Activated naive CD4-positive, alpha-beta T cell treated with anti-CD3 and anti-CD28 coated beads, Interleukin-2, amount 50 U/mL, for 16 hours (primary cell): ENCODE data around the gene ASB5.
"Not testable (repeated sequence)": the region's sequence is repeated elsewhere in the genome, so short reads cannot be mapped to it uniquely, and the experiment has no call there.

Source experiments
- DNase-seq: peaks from one replicate; pipeline ENCODE4 v3.0.0-alpha.2; 2020

ASB5 gene, protein sequence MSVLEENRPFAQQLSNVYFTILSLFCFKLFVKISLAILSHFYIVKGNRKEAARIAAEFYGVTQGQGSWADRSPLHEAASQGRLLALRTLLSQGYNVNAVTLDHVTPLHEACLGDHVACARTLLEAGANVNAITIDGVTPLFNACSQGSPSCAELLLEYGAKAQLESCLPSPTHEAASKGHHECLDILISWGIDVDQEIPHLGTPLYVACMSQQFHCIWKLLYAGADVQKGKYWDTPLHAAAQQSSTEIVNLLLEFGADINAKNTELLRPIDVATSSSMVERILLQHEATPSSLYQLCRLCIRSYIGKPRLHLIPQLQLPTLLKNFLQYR

DNA sequence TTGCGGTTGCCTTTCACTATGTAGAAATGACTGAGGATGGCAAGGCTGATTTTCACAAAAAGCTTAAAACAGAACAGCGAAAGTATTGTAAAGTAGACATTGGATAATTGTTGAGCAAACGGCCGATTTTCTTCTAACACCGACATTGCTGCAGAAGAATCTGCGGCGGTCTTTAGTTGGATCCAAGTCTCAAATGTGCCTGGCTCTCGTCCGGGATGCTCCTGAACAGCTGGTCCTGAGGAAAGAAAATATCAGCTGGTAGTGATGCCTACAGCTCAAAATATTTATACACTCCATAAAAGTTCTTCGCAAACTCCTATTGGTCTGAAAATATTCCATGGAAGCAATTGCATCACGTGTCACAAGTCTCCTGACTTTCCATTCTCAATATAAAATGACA lies at the start of gene ASB5:
Gene ASB5 (minus strand): TSS at position 260 of the 400 bp plus-strand sequence. CDS start 114 bp downstream, at position 146.
- no peak for DNase-seq

DNA sequence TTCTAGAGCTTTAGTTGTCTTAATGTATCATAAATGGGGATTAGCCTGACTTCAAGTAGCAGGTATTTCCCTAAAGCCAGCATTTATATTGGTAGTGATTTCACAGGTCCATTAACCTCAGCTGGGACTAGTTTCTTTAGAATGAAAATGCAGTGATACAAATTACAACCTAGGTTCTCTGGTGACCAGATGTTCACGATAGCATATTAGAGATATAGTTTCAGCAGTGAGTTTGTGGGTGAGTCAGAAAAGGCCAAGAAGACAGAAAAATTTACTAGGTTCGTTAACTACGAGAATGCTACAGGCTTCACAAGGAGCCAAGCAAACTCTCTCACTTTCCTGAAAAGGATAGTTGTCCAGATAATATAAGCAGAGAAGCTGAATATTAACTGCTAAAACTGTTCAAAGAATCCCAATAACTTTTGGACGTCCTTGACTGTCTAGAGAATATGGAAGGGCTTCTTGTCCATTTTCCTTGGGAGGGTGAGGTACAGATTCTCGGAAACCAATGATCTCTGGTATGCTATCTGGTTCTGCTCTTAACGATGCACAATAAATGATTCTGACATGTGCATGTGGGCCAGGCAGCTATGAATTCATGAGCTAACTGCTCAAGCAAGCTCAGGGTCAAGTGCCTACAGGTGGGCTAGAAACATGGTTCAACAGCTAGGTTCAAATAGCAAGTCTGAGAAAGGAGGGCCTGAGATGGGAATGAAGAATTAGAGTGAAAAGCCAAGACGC lies 44.7 kb upstream of the ASB5 start:
- no peak for DNase-seq

DNA sequence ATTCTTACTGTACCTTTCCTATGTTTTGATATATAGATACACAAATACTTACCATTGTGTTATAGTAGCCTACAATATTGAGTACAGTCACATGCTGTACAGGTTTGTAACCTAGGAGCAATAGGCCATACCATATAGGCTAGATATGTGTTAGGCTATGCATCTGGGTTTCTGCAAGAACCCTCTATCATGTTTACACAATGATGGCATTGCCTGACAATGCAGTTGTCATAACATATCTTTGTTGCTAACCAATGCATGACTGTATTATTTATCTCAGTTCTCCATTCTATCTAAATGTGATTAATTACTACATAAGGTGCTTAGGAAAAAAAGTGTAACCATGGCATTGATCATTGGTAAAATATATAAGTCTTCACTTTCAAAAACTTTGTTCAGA lies 40.8 kb upstream of the ASB5 start:
- DNase-seq, result no peak

DNA sequence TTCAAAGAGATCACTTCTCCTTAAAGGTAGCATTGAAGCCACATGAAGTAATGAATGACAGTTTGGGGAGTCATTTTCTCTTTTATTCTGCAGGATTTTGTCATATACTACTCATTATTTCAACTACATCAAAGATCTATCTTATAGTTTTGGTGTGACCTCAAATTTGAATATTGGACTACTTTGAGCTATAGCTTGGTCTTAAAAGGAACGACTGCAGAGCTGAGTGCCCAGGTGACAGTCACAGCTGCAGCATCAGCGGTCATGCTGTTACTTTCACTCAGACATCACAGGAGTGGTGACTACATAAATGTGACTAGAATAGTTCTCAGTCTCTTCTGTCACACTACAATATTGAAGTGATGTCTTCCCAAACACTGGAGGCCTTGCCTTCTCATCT lies 40.0 kb upstream of the ASB5 start:
- DNase-seq, result no peak

DNA sequence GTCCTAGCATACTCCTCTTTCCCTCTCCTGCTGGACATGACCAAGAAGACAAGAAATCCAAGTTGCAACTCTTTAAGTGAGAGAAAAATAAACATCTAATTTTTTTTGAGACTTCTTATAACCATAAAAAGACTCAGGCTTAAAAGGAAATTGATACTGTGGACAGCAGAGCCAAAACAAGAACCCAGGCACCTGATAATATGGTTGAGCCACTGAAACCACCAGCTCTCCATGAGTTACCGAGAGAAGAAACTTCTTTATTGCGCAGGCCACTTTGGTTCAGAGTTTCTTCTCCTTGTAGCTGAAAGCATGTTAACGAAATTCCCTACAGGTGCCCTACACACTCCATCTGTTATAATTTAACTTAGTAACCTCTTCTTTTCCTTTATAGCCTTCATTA lies 39.4 kb upstream of the ASB5 start:
- no peak for DNase-seq

DNA sequence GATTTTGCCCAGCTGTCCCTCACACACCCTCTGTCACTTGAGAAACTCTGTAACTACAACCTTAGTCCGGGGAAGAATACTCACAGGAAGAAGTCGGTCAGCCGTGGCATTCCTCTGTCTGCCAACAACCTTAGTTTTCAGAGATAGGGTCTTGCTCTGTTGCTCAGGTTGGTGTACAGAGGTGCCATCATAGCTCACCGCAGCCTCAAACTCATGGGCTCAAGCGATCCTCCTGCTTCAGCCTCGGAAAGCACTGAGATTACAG lies 38.6 kb upstream of the ASB5 start:
- no peak for DNase-seq

DNA sequence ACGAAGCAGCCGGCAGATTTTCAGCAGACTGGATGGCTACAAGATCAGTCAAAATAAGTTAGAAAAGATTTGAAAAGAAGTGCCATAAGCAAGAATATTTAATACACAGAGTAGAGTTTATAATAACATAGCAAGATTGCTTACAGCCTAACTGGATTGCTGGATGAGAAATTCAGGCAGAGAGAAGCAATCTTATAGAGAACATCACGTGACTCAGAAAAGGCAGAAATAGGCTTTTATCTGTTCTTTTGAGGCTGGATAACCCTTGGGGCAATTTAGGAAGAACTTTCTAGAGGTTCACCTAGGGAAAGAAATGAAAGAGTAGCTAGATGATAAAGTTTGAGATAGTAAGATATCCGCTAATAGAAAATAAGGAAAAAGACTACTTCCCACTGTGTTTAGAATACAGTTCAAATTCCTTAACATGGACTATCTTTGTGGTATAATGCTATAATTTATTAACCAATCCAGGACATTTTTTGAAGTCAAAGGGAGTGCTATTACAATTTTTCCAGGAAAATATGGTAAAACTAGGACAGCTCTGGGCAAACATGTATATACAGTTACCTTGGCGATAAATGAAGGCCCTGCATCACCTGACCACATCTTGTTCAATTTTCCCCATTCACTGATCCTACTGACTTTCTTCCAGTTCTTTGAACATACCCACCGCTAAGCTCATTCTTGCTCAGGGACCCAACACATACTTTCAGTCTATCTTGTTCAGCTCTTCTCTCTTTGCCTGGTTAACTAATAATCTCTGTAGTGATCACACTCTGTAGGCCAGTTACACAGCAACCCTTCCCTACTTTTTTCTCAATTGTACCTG lies 38.0 kb upstream of the ASB5 start:
- no peak for DNase-seq

DNA sequence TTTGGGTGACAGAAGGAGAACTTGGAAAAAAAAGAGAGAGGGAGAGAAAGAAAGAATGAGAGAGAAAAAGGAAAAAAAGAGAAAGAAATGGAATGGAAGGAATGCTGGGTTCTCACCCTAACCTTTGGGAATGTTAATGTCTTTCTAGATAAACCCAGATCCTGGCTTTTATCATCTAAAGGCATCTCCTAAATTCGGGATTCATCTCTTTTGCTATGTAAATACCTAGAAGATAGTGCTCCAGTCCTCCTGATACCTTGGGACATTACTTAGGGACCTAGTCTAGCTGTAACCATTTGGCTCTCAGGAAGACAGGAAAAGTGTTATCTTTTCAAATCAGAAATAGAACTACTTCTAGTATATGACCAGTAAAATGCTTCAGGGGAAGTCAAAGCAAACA lies 34.9 kb upstream of the ASB5 start:
- no peak for DNase-seq

DNA sequence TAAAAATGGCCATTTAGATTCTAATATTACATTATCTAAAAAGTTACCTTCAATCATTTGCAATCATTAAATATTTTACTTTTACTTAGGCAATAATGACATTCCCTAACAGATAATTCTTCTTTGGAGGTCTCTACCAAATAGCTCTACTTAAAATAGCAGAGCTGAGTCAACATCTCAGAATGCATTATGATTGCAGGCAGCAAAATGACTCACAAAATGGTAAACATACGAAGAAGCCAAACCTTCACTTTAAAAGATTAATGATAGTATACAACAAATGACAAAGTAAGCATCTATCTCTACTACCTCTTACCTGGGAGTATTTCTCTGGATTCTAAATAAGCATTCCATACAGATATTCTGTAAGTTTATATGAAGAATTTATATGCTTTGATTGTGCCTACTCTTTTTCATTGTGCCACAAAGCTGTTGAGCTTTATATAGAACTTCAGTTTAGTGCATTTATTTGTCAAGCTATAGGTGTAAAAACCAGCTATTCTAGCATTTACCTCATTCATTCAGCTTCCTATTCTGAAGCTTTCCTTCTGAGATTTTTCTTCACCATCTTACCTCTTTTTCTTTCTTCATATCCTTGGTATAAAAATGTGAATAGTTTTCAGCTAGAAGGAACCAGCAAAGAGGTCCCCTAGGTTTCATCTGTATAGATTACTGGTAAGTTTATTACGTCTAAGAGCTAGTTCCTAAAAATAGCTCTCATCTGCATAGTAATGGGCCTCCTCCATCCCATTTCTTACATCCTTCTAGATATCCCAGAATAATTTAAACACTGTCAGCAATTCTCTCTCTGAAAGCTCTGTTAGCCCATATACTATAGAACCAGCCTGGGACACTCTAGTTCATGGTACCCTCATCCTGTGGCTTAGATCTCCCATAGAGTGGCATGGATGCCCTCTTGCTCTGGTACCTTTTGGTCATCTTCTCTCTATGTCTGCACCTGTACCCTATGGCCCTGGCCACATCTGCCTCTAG lies 33.6 kb upstream of the ASB5 start:
- DNase-seq, result no peak

DNA sequence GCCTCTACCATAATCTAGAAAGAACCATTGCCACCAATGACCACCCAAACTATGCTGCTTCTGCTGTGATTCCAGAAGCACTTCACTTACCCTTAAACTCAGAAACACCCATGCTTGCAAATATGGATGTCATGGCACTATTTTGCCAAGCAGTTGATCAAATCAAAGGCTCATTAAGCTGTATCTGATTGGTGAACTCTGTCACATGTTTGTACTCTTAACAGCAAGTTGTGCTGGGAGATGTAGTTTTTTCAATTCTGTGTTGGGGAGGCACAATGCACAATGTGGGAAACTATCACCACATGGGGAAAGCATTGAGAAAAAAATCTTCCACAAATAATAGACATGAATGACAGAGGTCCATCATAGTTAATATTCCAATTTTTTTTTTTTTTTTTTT lies 31.5 kb upstream of the ASB5 start:
- no peak for DNase-seq

DNA sequence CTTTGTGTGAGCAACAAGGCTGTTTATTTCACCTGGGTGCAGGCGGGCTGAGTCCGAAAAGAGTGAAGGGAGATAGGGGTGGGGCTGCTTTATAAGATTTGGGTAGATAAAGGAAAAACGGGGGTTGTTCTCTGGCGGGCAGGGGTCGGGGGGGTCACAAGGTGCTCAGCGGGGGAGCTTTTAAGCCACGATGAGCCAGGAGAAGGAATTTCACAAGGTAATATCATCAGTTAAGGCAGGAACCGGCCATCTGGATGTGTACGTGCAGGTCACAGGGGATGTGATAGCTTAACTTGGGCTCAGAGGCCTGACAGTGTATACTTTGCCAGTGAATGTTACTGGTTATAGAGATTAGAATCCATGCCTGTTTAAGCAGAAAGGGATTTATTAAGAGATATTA lies 31.0 kb upstream of the ASB5 start:
- no peak for DNase-seq

DNA sequence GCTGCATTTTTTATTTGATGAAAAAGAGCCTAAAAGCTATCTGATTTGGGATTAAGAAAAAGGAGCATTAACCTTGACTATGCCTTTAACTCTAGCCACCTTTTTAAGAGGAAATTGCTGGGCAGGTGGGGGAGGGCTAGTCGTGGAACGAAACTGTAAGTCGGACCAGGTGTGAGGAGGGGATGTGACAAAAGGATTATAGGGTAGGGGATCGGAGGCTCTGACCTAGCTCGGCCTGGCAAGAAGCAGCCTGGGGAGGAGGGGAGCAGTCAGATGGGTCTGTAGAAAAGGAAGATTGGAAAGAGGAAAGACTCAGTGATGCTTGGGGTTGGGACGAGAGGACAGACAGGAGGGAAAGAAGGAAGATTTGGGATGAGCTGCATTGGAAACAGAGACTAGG lies 29.6 kb upstream of the ASB5 start:
- no peak for DNase-seq

DNA sequence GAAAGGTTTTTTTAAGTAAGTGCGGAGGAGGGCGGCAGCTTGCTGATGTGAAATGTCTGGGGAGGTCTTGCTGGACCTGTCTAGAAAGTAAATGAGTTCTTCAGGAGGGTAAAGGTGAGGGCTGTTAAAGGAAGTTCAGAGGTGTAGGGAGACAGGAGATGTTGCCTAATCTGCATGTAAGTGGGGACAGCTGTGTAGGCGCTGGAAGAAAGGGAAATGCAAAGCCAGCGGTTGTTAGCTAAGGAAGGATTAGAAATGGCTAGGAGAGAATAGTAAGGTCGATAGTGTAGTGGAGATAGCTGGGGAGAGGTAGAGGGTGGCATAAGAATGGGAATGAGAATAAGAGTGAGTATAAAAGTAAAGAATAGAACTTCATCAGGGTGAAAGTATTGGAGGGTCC lies 26.9 kb upstream of the ASB5 start:
- DNase-seq, result not testable (repeated sequence)

DNA sequence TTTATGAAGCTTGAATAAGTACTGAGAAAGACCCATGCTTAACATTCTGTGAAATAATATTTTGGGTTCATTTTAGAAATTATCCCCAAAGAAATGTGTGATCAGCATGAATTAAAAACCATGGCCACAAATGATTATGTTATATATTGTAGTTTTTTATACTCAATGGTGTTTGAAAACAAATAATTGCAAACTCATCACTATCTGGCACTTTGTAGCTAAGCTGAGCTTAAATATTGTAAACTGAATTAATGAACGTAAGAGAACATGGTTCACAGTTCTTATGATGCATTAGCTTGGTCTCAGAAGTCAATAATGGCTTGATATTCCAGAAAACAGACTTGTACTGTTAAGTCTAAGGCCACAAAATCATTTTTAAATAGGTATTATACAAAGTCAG lies 24.6 kb upstream of the ASB5 start:
- no peak for DNase-seq

DNA sequence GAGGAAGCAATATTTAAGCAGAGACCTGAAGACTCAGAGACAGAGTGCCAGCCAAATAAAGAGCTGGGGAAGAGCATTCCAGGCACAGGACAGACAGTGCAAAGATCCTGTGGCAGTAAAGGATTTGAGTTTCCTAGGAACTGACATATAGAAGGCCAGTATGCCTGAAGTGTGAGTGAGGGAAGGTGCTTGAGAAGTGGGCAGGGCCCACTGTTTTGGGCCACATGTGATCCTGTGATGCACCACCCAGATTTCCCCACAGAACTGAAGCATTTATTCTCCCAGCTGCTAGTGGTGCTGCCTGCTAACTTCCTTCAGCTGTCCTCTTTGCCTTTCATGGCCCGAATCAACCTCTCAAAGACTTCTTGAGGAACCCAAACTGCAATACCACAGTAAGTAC lies 23.9 kb upstream of the ASB5 start:
- DNase-seq, result no peak

DNA sequence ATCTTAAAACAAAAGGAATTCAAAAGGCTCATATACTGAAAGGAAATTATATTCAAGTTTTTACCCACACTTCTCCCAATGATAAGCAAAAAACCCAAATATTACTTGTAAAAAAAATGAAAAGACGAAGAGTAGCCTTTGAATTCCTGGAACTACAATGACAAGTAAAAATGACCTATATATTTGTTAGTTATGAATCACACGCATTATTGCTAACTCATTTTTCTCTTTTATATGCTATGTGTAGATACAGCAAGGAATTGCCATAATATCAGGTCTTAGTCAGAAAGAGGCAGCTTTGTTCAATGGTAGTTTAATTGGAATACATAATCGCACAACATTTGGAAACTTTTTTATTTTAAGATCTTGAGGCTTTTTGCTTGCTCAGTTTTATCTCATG lies 22.7 kb upstream of the ASB5 start:
- DNase-seq, result no peak

DNA sequence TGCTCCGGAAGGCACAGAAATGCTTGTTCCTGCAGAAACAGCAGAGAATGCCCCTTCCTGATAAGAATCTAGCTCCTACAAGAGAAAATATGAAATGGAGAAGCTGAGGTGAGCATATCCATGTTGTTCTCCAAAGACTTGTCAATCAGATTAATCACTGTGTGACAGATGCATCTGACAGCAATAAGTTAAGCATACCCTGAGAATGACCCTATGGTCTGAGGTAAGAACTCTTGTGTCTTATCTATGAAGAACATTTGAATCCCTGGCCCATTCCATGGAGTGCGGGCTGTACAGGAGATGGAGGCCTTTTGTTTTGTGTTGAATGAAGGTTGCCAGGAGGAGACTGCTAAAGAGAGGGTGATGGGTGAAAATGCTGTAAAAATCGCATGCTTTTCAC lies 21.5 kb upstream of the ASB5 start:
- DNase-seq, result no peak

DNA sequence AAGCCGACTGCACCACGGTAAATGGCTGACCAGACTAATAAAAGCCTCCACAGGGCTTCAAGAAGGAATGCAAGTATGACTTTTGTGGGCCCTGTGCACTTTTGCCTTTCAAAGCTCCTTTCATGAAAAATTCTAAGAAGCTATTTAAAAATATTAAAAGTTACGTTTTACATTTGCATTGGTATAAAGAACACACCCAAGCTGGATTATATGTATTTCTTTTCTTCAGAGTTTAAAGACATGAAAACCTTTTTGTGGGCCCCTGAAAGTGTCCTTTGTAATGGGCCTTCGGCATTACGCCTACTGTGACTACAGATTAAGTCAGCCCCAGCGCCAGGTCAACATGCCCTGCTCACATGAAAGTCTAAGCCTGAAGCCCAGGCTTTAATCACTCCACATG lies 20.5 kb upstream of the ASB5 start:
- DNase-seq, result no peak

DNA sequence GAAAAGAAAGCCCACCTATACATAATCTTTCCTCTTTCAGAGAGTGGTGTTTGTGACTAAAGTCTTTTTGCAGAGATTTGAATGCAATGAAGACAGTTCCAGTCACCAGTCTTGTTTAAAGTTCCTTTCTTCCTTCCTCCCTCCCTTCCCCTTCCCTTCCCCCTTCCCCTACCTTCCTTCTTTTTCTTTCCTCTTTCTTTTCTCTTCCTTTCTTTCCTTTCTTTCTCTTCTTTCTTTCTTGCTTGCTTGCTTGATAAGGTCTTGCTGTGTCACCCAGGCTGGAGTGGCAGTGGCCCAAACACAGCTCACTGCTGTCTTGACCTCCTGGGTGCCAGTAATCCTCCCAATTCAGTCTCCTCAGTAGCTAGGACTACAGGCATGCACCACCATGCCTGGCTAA lies 19.0 kb upstream of the ASB5 start:
- no peak for DNase-seq

DNA sequence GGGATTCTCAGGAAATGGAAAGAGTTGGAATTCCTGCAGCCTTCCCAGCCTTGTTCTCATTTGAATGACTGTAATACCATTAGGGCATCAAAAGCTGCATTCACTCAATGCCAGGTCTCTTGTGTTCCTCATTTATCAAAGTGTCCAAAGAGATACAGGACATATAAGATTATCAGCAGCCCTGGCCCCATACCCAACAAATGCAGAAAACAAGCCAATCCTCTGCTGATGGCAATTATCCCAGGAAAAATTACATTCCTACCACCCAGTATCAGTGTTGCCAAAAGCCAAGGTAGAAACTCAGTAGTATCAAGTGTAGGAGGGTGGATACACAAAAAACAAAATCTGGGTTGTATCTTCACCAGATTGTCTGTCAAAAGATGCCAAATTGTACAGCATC lies 18.5 kb upstream of the ASB5 start:
- no peak for DNase-seq

DNA sequence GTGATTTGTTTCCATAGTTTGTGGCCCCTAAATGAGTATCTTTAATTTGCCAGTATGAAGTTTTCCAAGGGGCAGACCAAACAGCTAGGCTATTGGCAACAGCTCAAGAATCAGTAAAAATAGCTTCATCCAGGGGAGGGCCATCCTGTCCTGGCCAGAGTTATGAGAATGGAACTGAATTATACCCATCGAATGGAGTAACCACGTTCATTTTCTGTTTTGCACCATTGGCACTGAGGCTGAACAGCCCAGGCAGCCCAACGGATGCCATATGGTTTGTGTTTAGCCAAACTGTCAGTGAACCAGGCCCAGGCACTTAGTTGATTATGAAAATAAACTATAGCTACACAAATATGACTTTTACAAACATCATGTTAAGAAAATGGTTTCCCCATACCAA lies 17.7 kb upstream of the ASB5 start:
- DNase-seq, result no peak

DNA sequence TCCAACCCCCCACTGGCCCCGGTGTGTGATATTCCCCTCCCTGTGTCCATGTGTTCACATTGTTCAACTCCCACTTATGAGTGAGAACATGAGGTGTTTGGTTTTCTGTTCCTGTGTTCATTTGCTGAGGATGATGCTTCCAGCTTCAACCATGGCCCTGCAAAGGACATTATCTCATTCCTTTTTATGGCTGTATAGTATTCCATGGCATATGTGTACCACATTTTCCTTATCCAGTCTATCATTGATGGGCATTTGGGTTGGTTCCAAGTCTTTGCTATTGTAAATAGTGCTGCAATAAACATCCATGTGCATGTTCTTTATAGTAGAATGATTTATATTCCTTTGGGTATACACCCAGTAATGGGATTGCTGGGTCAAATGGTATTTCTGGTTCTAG lies 10.5 kb upstream of the ASB5 start:
- DNase-seq, result not testable (repeated sequence)
